ENCODE results near the gene LRRC7.

- TF ChIP-seq POLR2A (IDR thresholded peaks at IDR 0.05), result no peak
- TF ChIP-seq, protein P1, sequence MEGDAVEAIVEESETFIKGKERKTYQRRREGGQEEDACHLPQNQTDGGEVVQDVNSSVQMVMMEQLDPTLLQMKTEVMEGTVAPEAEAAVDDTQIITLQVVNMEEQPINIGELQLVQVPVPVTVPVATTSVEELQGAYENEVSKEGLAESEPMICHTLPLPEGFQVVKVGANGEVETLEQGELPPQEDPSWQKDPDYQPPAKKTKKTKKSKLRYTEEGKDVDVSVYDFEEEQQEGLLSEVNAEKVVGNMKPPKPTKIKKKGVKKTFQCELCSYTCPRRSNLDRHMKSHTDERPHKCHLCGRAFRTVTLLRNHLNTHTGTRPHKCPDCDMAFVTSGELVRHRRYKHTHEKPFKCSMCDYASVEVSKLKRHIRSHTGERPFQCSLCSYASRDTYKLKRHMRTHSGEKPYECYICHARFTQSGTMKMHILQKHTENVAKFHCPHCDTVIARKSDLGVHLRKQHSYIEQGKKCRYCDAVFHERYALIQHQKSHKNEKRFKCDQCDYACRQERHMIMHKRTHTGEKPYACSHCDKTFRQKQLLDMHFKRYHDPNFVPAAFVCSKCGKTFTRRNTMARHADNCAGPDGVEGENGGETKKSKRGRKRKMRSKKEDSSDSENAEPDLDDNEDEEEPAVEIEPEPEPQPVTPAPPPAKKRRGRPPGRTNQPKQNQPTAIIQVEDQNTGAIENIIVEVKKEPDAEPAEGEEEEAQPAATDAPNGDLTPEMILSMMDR (IDR thresholded peaks at IDR 0.05), result no peak
Observed at GRCh38 chr1:70086897-70087296, 519.2 kb downstream of the LRRC7 start.

All from breast epithelium (tissue), 3 donors.